GM23338 (cell line): ENCODE results near the gene NDST1.

ENCODE experiments used
- CREB1 ChIP-seq: fragments of 250-450 bp; sonication (Bioruptor Pico); IDR thresholded peaks from 2 replicates; pipeline ENCODE4 v1.5.0; 2020; ENCODE audit warnings: low read depth, mild to moderate bottlenecking, moderate library complexity
- CTCF ChIP-seq, 2 experiments: fragments of 200-600 bp in 1 of 2; sonication (generic) in 1 of 2; conservative IDR thresholded peaks; 2 replicates each; pipeline versions ENCODE4 v1.5.1 to v1.6.1; 2016 to 2017; ENCODE audit warnings: antibody characterized with exemption in 2 of 2, low read depth in 2 of 2, mild to moderate bottlenecking in 2 of 2, moderate library complexity in 1 of 2
- ETS1 ChIP-seq: IDR thresholded peaks from 2 replicates; pipeline ENCODE4 v1.6.1; 2016; ENCODE audit warnings: antibody characterized with exemption
- EZH2 ChIP-seq: fragments of 200-600 bp; sonication (generic); IDR thresholded peaks from one replicate; pipeline ENCODE4 v1.8.0; 2017; ENCODE audit warnings: antibody characterized with exemption, mild to moderate bottlenecking, low read depth; ENCODE audit not compliant: unreplicated experiment
- EZH2phosphoT487 ChIP-seq: fragments of 200-600 bp; sonication (generic); IDR thresholded peaks from one replicate; pipeline ENCODE4 v1.8.1; 2018; ENCODE audit warnings: antibody characterized with exemption; ENCODE audit not compliant: unreplicated experiment
- JUNB ChIP-seq: IDR thresholded peaks from one replicate; pipeline ENCODE4 v1.6.1; 2016; ENCODE audit warnings: antibody characterized with exemption; ENCODE audit not compliant: unreplicated experiment
- NANOG ChIP-seq: IDR thresholded peaks from 2 replicates; pipeline ENCODE4 v1.6.1; 2016; ENCODE audit warnings: antibody characterized with exemption, borderline replicate concordance
- POLR2AphosphoS5 ChIP-seq: IDR thresholded peaks from 2 replicates; pipeline ENCODE4 v1.6.1; 2016; ENCODE audit warnings: antibody characterized with exemption, low read depth
- STAT1 ChIP-seq: IDR thresholded peaks from one replicate; pipeline ENCODE4 v1.6.1; 2016; ENCODE audit warnings: antibody characterized with exemption; ENCODE audit not compliant: unreplicated experiment
- ZNF114 ChIP-seq: fragments of 250-450 bp; sonication (Bioruptor Pico); IDR thresholded peaks from 2 replicates; pipeline ENCODE4 v1.5.0; 2020; ENCODE audit warnings: mild to moderate bottlenecking, moderate library complexity
- TF ChIP-seq, protein P1 (sequence below): IDR thresholded peaks from one replicate; pipeline ENCODE4 v1.6.1; 2018; ENCODE audit warnings: antibody characterized with exemption; ENCODE audit not compliant: unreplicated experiment

GRCh38 chr5:150465927-150466326 is 42.0 kb upstream of the NDST1 start:
- TF ChIP-seq CTCF (conservative IDR thresholded peaks at IDR 0.05; ENCODE audit: low read depth in 2 of 2) (no peak), CREB1 (CRISPR knock-in tag) (no peak), ETS1 (no peak), POLR2AphosphoS5 (no peak), NANOG (no peak), EZH2 (no peak), JUNB (no peak), EZH2phosphoT487 (no peak), ZNF114 (CRISPR knock-in tag) (no peak), STAT1 (no peak)
- TF ChIP-seq, protein P1, sequence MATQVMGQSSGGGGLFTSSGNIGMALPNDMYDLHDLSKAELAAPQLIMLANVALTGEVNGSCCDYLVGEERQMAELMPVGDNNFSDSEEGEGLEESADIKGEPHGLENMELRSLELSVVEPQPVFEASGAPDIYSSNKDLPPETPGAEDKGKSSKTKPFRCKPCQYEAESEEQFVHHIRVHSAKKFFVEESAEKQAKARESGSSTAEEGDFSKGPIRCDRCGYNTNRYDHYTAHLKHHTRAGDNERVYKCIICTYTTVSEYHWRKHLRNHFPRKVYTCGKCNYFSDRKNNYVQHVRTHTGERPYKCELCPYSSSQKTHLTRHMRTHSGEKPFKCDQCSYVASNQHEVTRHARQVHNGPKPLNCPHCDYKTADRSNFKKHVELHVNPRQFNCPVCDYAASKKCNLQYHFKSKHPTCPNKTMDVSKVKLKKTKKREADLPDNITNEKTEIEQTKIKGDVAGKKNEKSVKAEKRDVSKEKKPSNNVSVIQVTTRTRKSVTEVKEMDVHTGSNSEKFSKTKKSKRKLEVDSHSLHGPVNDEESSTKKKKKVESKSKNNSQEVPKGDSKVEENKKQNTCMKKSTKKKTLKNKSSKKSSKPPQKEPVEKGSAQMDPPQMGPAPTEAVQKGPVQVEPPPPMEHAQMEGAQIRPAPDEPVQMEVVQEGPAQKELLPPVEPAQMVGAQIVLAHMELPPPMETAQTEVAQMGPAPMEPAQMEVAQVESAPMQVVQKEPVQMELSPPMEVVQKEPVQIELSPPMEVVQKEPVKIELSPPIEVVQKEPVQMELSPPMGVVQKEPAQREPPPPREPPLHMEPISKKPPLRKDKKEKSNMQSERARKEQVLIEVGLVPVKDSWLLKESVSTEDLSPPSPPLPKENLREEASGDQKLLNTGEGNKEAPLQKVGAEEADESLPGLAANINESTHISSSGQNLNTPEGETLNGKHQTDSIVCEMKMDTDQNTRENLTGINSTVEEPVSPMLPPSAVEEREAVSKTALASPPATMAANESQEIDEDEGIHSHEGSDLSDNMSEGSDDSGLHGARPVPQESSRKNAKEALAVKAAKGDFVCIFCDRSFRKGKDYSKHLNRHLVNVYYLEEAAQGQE = no peak
